Natural killer cell treated with Interleukin-12 subunit alpha and Interleukin-12 subunit beta and Interleukin-15 and Interleukin-18, amount 100 ng/mL, for 72 hours (primary cell): Measurements from ENCODE around the gene CTDP1. TPM values are rescaled to one million over a fixed set of nuclear protein-coding genes. Genes with fewer than 3 reads are reported as not detected.

Experiments used
- ATAC-seq, 2 donors: fragments of 150-1000 bp; cut with Tn5 transposase in 1 of 2; sonication (Bioruptor Pico), chemical (Tn5 transposase) in 1 of 2; 2 replicates each; pipeline ENCODE4 v1.10.0; 2021
- DNase-seq: peaks from one replicate; pipeline ENCODE4 v3.0.0; 2022; ENCODE audit warnings: low spot score
- H3K27ac Mint-ChIP-seq, 2 donors: 1 replicate in 1 of 2; 2 replicates in 1 of 2; pipeline ENCODE4 v1.8.0; 2022; ENCODE audit warnings: mixed read lengths in 2 of 2, mild to moderate bottlenecking in 1 of 2, moderate library complexity in 1 of 2
- H3K27me3 Mint-ChIP-seq, 2 donors: 1 replicate in 1 of 2; 2 replicates in 1 of 2; pipeline ENCODE4 v1.8.0; 2022; ENCODE audit warnings: mixed read lengths in 2 of 2
- H3K36me3 Mint-ChIP-seq: one replicate; pipeline ENCODE4 v1.8.0; 2022; ENCODE audit warnings: mixed read lengths
- H3K4me1 Mint-ChIP-seq, 2 donors: 1 replicate in 1 of 2; 2 replicates in 1 of 2; pipeline ENCODE4 v1.8.0; 2022; ENCODE audit warnings: low read depth in 2 of 2, mixed read lengths in 2 of 2, mild to moderate bottlenecking in 1 of 2
- H3K4me3 Mint-ChIP-seq: one replicate; pipeline ENCODE4 v1.8.0; 2022; ENCODE audit warnings: mixed read lengths
- H3K9me3 Mint-ChIP-seq: 2 replicates; pipeline ENCODE4 v1.8.0; 2022; ENCODE audit warnings: mixed read lengths
- total RNA-seq, 2 donors: library from RNA; stranded (reverse); gene quantifications; one replicate each; pipeline ENCODE4 v1.2.3, GENCODE V29; 2022

Gene CTDP1
- total RNA-seq, 2 donors from 2014 or later: 36.6 to 45.3 TPM

GRCh38 chr18:79681484-79682387 is 2.1 kb downstream of the CTDP1 start:
- ATAC-seq (no peak), DNase-seq (no peak)
- Mint-ChIP-seq H3K4me3 (peak overlapping the region; percentile 93), H3K9me3 (no peaks in the 10 kb centered on the region), H3K4me1 (peaks cover 58 to 63% of the 10 kb centered on the region in 2 donors), H3K27me3 (no peaks in the 10 kb centered on the region), H3K27ac (peak overlapping the region; percentile 78 to 87), H3K36me3 (peaks cover 5% of the 10 kb centered on the region)

GRCh38 chr18:79682481-79682880 is 2.9 kb downstream of the CTDP1 start:
- H3K27ac Mint-ChIP-seq: peak overlapping the region in 1 of 2 donors; percentile 69
- H3K36me3 Mint-ChIP-seq: peaks cover 5% of the 10 kb centered on the region
- peak overlapping the region; percentile 93 for H3K4me3 Mint-ChIP-seq
- ATAC-seq (no peak), DNase-seq (no peak)
- no peaks in the 10 kb centered on the region for H3K27me3 Mint-ChIP-seq
- no peaks in the 10 kb centered on the region for H3K9me3 Mint-ChIP-seq
- H3K4me1 Mint-ChIP-seq: peaks cover 58 to 63% of the 10 kb centered on the region in 2 donors

GRCh38 chr18:79682894-79683625 is 3.5 kb downstream of the CTDP1 start:
- Mint-ChIP-seq H3K27me3 (no peaks in the 10 kb centered on the region), H3K27ac (peak overlapping the region in 1 of 2 donors; percentile 69), H3K36me3 (peaks cover 5% of the 10 kb centered on the region), H3K4me1 (peaks cover 63% of the 10 kb centered on the region in 2 donors), H3K4me3 (peak overlapping the region; percentile 56), H3K9me3 (no peaks in the 10 kb centered on the region)
- ATAC-seq: no peak
- DNase-seq: no peak

DNA sequence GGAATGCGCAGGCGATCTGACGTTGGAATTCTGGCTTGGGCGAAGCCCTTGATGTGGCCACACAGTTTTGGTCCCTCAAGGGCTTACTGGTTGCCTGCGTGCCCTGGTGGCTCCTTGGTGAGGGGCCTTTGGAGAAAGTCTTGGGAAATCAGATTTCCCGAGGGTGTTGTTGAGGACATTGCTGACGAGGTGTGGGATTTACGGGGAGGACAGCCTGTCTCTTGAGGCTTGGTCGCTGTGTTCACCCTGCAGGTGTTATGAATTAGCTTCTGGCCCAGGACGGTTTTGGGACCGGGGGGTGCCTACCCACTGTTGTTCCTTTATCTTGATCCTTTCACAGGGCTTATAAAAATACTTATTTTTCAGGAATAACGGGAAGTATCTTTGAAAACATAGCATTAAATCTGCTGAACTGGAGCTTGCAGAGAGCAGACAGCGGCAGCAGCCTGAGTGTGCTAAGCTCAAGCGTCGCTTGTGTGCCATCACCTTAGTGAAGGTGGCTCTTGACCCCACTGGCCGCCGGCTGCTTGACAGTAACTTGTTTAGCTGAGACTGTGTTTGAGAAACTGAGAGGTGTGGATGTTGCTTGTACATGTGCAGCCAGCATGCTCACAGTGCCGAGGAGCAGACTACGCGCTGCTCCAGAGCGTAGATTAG is 4.2 kb downstream of the CTDP1 start:
- Mint-ChIP-seq H3K27me3 (no peaks in the 10 kb centered on the region), H3K27ac (peak overlapping the region in 1 of 2 donors; percentile 69), H3K9me3 (no peaks in the 10 kb centered on the region), H3K36me3 (peaks cover 5% of the 10 kb centered on the region), H3K4me3 (peak overlapping the region; percentile 56), H3K4me1 (peaks cover 58 to 60% of the 10 kb centered on the region in 2 donors)
- DNase-seq (no peak), ATAC-seq (no peak)

- H3K27me3 Mint-ChIP-seq: no peaks in the 10 kb centered on the region
- DNase-seq: no peak
- H3K36me3 Mint-ChIP-seq: peaks cover 5% of the 10 kb centered on the region
- no peaks in the 10 kb centered on the region for H3K9me3 Mint-ChIP-seq
- H3K4me1 Mint-ChIP-seq: peaks cover 58 to 65% of the 10 kb centered on the region in 2 donors
- no peak overlapping the region for H3K4me3 Mint-ChIP-seq
- ATAC-seq: no peak
- peak overlapping the region in 1 of 2 donors; percentile 69 for H3K27ac Mint-ChIP-seq
These were observed 4.7 kb downstream of the CTDP1 start for GRCh38 chr18:79684283-79684631.

DNA sequence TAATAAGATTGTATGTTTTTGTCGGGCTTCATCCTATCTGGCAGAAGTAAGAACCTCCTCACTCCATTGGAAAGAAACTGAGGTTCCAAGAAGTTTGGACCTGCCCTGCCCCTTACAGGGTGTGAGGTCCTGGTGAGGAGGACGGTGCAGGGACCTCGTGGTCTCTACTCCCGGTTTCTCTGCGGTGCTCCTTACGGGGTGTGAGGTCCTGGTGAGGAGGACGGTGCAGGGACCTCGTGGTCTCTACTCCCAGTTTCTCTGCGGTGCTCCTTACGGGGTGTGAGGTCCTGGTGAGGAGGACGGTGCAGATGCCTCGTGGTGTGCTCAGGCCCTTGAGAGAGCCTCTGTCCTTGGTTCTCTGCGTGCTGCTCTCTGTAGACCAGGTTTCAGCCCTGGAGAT is 5.2 kb downstream of the CTDP1 start:
- no peaks in the 10 kb centered on the region for H3K9me3 Mint-ChIP-seq
- peak overlapping the region; percentile 34 for H3K4me3 Mint-ChIP-seq
- ATAC-seq (peak; percentile 34 to 61), DNase-seq (no peak)
- peaks cover 58 to 66% of the 10 kb centered on the region in 2 donors for H3K4me1 Mint-ChIP-seq
- peak overlapping the region in 1 of 2 donors; percentile 27 for H3K27ac Mint-ChIP-seq
- peaks cover 5% of the 10 kb centered on the region for H3K36me3 Mint-ChIP-seq
- H3K27me3 Mint-ChIP-seq: no peaks in the 10 kb centered on the region

- Mint-ChIP-seq H3K36me3 (peaks cover 5% of the 10 kb centered on the region), H3K27me3 (no peaks in the 10 kb centered on the region), H3K9me3 (no peaks in the 10 kb centered on the region), H3K4me1 (peaks cover 58 to 70% of the 10 kb centered on the region in 2 donors), H3K27ac (peak overlapping the region in 1 of 2 donors; percentile 27), H3K4me3 (no peak overlapping the region)
- no peak for DNase-seq
- ATAC-seq: no peak
These were observed 5.7 kb downstream of the CTDP1 start for GRCh38 chr18:79685281-79685680.

DNA sequence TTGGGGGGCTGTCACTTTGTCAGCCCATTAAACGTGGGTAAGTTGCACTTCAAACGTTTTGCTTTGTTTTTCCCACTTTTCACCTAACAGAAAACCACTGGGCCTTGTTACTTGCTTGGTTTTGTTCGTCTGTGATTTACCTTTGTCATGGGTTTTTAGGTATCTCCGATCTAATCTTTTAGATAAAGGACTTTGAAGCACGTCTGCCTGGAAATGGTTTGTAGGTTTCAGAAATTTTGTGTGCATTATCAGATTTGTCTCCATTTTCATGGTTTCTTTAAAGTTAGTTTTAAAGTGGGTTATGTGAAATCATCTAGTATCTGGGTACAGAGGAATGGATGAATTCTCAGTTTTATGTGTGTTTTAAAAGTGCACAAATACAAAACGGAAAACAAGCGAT is 6.4 kb downstream of the CTDP1 start:
- DNase-seq (no peak), ATAC-seq (no peak)
- Mint-ChIP-seq H3K9me3 (no peaks in the 10 kb centered on the region), H3K27me3 (no peaks in the 10 kb centered on the region), H3K4me1 (peaks cover 51 to 66% of the 10 kb centered on the region in 2 donors), H3K36me3 (peaks cover 5% of the 10 kb centered on the region), H3K27ac (peak overlapping the region in 1 of 2 donors; percentile 57), H3K4me3 (no peak overlapping the region)

DNA sequence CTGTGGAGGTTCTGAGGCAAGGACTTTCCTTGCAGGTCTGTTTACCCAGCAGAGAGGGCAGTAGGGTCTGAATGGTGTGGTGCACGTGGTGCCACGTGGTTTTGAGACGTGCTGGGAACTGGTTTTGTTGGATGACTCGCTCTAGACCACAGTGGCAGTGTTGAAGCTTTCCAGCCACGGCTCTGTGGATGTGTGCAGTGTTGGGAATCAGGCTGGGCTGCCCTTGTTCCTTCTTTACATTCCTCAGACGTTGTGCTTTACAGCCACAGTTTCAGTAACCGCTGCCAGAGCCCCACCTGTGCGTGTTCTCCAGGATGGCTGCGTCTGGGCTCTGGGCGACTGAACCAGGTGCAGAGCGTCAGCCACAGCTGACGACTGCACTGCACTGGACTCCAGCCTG is 8.2 kb downstream of the CTDP1 start:
- no peak overlapping the region for H3K4me3 Mint-ChIP-seq
- no peaks in the 10 kb centered on the region for H3K9me3 Mint-ChIP-seq
- no peak overlapping the region for H3K27ac Mint-ChIP-seq
- no peak for DNase-seq
- H3K27me3 Mint-ChIP-seq: no peaks in the 10 kb centered on the region
- peak in 1 of 2 donors; percentile 42 for ATAC-seq
- peaks cover 2% of the 10 kb centered on the region for H3K36me3 Mint-ChIP-seq
- H3K4me1 Mint-ChIP-seq: peaks cover 43 to 60% of the 10 kb centered on the region in 2 donors

DNA sequence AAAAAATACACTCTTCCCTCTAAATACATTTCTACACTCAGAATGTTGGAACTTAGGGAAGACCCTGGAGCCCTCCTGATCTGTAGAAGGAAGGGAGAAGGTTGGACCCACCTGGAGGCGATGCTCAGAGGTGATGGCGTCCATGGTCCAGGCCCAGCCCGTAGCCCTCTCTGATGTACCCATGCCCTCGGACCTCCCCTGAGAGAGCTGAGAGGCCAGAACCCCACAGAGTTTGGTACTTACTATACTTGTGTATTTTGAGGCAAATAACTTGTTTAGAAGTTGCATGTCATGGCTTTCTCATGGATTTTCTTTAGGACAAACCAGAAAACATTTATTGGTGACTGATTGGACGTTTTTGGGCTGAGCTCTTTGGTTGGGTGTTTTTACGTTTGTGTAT is 10.5 kb downstream of the CTDP1 start:
- ATAC-seq: no peak
- Mint-ChIP-seq H3K27ac (no peak overlapping the region), H3K27me3 (no peaks in the 10 kb centered on the region), H3K4me3 (no peak overlapping the region), H3K36me3 (no peaks in the 10 kb centered on the region), H3K9me3 (no peaks in the 10 kb centered on the region), H3K4me1 (peaks cover 26 to 45% of the 10 kb centered on the region in 2 donors)
- no peak for DNase-seq

DNA sequence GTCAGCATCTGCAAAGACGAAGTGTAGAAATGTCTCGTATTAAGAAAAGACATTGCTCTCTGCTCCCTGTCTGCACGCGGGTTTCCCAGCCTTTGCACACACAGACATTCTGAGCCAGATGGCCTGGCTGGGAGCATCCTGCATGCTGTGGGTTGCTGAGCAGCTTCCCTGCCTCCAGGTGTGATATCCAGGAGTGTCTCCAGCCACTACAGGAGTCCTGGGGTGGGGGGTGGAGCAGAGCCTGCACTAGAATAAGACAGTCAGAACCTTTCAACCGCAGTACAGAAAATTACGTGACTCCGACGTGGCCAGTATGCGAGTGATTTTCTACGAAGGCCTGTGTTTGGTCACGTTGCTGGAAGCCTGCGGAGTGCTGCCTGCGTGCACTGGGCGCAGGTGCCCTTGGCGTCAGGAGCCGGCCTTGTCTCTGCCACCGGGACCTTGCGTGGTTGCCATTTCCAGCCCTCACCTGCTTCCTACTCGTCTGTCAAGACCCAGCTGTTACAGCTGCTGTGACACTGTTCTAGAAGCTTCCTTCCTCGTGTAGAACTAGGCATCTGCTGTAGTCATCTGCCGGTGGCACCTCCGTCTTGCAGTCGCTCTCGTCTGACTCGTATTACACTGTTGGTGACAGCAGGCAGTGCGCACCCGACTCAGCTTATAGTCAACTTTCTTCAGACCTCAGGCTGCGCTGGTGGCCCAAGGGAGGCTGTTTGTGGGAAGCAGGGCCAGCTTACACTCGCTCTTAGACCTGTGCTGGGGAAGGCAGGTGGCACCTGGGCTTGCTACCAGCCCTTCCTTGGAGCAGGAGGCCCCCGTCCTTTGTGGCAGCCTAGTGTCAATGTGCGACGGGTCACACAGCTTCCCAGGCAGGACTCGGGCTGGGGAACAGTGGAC is 11.2 kb downstream of the CTDP1 start:
- Mint-ChIP-seq H3K9me3 (no peaks in the 10 kb centered on the region), H3K4me3 (no peak overlapping the region), H3K27me3 (no peaks in the 10 kb centered on the region), H3K27ac (no peak overlapping the region), H3K36me3 (no peaks in the 10 kb centered on the region), H3K4me1 (peaks cover 19 to 40% of the 10 kb centered on the region in 2 donors)
- no peak for DNase-seq
- ATAC-seq: no peak

- ATAC-seq: no peak
- H3K4me1 Mint-ChIP-seq: peaks cover 12 to 34% of the 10 kb centered on the region in 2 donors
- no peaks in the 10 kb centered on the region for H3K9me3 Mint-ChIP-seq
- H3K27ac Mint-ChIP-seq: peak overlapping the region in 1 of 2 donors; percentile 24
- H3K4me3 Mint-ChIP-seq: no peak overlapping the region
- DNase-seq: no peak
- H3K27me3 Mint-ChIP-seq: no peaks in the 10 kb centered on the region
- no peaks in the 10 kb centered on the region for H3K36me3 Mint-ChIP-seq
These were observed 12.5 kb downstream of the CTDP1 start for GRCh38 chr18:79692056-79692455.

GRCh38 chr18:79692886-79693285 is 13.3 kb downstream of the CTDP1 start:
- no peaks in the 10 kb centered on the region for H3K9me3 Mint-ChIP-seq
- peak overlapping the region in 1 of 2 donors; percentile 24 for H3K27ac Mint-ChIP-seq
- no peak for ATAC-seq
- peaks cover 12 to 30% of the 10 kb centered on the region in 2 donors for H3K4me1 Mint-ChIP-seq
- DNase-seq: no peak
- no peaks in the 10 kb centered on the region for H3K36me3 Mint-ChIP-seq
- no peaks in the 10 kb centered on the region for H3K27me3 Mint-ChIP-seq
- H3K4me3 Mint-ChIP-seq: no peak overlapping the region
